Inferior parietal cortex (tissue), 1 donor: ENCODE results near the gene WNT7A.

Experiments used
- DNase-seq: peaks from one replicate; pipeline ENCODE4 v3.0.0-alpha.2; 2016; ENCODE audit errors: extremely low spot score

The WNT7A gene

GRCh38 chr3:13846238-13846637 is 33.6 kb downstream of the WNT7A start:
- no peak for DNase-seq

GRCh38 chr3:13845806-13846205 is 34.1 kb downstream of the WNT7A start:
- no peak for DNase-seq

- DNase-seq: no peak
These were observed 35.0 kb downstream of the WNT7A start for GRCh38 chr3:13844911-13845310.

DNA sequence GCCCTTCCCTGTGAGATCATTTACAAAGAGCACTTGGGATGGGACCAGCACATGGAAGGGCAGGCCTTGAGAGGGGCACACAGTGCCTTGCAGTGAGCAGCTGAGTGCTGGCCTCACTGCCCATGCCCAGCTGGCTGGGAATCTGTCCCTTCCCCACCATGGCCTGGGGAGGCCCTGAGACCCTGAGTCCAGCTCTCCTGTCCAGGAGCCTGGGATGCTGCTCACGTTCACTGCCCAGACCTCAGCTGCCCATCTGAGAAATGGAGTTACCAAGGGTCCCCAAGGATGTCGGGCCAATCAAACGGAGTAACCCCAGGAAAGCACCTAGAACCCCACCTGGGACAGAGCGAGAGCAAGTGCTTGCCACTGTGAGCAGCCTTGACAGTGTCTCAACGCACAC is 35.6 kb downstream of the WNT7A start:
- no peak for DNase-seq

- DNase-seq: no peak
These were observed 36.5 kb downstream of the WNT7A start for GRCh38 chr3:13843351-13843750.

DNA sequence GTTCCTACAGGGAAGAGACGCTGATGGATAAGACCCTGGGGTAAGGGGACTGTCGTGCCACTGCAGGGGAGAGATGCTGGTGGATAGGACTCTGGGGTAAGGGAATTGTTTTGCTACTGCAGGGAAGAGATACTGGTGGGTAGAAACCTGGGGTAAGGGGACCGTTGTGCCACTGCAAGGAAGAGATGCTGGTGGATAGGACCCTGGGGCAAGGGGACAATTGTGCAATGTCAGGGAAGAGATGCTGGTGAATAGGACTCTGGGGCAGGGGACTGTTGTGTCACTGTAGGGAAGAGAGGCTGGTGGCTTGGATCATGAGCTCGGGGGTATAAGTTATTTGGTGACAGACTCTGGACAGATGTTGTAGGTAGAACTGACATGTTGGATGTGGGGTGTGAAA is 37.6 kb downstream of the WNT7A start:
- DNase-seq: no peak

DNA sequence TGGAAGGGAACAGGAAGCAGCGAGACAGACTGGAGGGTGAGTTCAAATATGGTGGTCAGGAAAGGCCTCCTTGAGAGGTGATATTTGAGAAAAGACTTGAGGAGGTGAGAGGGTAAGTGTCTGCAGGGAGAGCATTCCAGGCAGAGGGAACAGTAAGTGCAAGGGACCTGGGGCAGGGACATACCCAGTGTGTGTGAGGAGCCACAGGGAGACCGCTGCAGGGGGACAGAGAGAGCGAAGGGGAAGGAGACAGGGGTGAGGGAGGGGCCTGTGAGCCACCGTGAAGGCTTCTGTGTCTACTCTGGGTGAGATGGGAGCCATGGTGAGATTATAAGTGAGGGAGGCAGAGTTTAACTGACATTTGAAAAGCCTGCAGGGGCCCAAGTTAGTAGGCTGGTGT is 38.0 kb downstream of the WNT7A start:
- DNase-seq: no peak

DNA sequence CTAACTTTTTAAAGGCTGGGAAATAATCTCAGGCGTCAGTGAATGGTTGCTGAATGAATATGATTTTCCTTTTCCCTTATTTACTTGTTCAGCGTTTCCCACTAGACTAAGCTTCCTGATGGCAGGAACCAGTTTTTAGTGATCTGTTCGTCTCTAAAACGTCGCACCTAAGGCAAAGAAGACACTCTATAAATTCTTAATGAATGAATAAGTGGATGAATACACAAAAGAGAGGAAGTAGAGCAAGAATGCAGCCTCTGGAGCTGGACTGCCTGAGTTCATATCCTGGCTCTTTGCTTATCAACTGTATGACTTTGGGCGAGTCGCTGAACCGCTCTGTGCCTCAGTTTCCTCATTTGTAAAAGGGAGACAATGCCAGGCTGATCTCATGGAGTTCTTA is 38.7 kb downstream of the WNT7A start:
- DNase-seq: no peak

DNA sequence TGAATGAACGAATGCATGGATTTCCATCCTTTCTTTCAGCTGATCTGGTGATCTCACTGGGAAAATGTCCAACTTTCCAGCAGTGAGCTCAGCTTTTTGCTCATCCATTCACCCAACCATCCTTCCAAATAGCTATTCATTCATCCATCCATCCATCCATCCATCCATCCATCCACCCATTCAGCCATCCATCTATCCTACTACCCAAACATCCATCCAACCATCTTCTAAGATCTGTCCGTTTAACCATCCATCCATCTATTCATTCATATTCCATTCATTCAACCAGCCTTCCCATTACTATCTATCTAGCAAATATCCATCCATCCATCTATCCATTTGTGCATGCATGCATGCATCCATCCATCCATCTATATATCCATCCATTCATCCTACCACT is 39.4 kb downstream of the WNT7A start:
- no peak for DNase-seq

GRCh38 chr3:13839726-13840340 is 40.0 kb downstream of the WNT7A start:
- DNase-seq: no peak

DNA sequence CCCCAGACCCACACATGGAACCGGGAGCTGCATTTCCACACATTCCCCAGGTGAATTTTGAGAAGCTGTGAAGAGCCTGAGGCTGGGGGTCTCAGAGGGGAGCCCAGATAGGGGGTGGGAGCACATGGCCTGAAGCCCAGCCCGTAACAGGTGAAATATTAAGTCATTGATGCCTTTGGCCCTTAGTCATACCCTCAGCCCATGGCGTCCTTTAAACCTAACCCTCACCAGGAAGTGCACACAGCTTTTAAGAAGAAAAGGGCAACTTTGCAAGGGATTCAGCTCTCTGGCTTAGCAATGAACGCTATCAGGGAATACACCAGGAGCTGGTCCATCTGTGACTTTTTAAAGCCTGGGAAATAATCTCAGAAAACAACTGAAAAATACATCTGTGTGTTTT is 40.6 kb downstream of the WNT7A start:
- DNase-seq: no peak

GRCh38 chr3:13838421-13838820 is 41.5 kb downstream of the WNT7A start:
- DNase-seq: no peak

DNA sequence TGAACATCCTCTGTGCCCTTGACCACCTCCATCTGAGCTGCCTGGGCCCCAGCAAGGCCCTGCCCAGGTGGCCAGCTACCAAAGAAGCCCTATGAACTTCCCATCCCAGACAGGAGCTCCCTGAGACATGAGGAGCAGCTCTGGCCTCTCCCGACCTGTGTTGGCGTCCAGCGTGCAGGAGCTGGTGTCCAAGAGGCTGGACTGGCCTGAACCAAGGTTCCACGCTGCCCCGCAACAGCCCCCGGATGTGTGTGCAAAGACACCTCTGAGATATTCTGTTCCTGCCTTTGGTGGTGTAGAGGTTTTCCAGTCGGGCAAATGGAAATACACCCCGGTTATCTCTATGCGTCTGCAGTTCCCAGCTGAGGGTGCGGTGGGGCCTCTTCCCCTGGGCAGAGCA is 42.1 kb downstream of the WNT7A start:
- no peak for DNase-seq

- DNase-seq: no peak
These were observed 42.9 kb downstream of the WNT7A start for GRCh38 chr3:13836658-13837587.

DNA sequence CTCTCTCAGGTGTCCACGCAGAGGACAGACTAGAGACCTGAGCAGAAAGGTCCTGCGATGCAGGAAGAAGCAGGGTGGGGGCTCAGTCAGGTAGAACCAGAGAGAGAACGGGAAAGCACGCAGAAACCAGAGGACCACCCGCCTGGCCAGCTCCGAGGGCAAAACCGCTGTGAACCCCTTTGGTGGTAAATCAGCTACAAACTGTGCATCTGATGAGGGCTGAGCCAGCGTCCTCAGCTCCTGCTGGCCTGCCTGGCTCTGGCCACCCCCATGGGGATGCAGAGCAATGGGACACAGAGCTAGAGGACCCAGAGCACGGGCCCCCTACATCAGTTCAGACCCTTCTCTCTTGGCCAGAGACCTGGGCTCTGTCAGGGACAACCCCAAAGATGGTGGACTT is 44.6 kb downstream of the WNT7A start:
- DNase-seq: no peak

GRCh38 chr3:13834258-13835035 is 45.4 kb downstream of the WNT7A start:
- no peak for DNase-seq

DNA sequence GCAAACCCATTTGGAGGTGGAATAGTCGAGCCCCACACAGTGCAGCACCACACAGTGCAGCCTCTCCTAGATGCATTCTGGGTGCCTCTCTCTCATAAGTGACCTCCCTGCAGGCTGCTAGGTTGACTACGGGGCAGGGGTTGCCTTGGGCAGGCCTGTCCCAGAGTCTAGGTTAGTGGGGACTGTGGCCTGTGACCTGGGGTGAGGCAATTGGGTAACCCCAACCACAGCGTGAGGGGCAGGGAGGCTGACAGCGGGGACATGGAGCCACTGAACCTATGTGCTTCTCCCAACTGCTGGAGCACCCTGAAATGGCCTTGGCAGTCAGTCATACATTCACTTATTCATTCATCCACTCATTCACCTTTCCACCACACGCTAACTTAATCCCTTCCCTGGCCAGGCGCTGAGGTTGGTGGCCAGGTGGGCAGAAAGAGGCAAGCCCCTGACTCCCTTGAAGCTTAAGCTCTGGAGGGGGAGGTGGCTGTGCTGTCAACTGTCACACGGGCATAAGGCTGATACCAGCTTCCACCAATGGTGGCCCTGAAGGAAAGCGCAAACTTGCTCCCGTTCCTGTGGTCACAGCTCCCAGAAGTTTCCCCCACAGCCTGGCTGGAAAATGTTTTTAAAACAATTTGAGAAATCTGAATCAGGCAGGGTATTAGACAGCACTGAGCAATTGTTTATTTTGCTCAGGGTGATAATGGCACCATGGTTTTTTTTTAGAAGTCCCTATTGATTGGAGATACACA is 46.2 kb downstream of the WNT7A start:
- DNase-seq: no peak

DNA sequence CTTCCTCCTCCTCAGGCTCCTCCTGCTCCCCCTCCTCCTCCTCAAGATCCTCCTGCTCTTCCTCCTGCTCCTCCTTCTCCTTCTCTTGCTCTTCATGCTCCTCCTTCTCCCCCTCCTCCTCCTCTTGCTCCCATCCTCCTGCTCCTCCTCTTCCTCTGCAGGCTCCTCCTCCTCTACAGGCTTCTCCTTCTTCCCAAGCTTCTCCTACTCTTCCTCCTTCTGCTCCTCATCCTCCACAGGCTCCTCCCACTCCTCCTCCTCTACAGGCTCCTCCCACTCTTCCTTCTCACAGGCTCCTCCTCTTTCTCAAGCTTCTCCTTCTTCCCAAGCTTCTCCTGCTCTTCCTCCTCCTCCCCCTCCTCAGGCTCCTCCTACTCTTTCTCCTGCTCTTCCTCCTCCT is 47.7 kb downstream of the WNT7A start:
- DNase-seq: no peak

DNA sequence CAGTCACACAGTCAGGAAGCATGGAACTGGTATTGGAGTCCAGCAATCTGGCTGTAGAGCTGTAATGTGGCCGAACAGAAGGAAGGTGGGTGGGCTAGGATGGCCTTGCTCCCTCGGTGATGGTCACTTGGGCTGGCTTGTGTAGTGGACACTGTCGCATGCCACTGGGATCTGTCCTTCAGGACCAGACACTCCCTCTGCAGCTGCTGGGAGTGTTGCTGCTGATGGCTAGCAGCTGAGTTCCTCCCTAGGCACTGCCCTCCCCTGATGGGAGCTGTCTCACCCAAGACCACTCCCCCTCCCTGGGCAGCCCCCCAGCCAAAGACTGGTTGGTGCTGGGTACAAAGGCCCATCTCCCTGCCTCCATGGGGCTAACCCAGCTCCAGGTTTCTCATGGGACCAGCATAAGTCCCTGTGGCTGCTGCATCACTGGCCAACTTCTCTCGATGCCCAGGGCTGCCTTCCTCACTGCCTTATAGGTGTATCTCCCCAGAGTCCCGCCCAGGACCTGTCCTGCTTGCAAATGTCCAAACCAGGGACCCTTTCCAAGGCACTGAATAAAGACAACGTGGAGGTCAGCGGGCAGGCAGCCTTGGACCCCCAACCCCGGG is 48.4 kb downstream of the WNT7A start:
- no peak for DNase-seq

DNA sequence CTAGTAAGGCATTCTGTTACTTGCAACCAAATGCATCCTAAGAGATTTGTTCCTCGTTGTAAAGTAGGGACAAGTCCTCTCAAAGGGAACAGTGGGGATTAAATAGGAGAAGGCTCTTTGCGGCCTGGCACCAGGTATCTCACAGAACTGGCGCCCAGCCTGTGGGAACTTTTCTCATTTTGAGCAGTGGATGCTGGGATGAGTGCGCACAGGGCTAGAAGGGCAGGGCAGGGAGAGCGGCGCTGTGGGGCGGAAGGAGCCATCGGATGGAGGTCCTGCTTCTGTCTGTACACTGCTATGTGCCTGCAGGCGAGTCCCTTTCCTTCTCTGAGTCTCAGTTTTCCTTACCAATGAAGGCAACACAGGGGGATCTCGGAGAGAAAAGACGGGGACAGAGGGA is 50.6 kb downstream of the WNT7A start:
- DNase-seq: no peak

DNA sequence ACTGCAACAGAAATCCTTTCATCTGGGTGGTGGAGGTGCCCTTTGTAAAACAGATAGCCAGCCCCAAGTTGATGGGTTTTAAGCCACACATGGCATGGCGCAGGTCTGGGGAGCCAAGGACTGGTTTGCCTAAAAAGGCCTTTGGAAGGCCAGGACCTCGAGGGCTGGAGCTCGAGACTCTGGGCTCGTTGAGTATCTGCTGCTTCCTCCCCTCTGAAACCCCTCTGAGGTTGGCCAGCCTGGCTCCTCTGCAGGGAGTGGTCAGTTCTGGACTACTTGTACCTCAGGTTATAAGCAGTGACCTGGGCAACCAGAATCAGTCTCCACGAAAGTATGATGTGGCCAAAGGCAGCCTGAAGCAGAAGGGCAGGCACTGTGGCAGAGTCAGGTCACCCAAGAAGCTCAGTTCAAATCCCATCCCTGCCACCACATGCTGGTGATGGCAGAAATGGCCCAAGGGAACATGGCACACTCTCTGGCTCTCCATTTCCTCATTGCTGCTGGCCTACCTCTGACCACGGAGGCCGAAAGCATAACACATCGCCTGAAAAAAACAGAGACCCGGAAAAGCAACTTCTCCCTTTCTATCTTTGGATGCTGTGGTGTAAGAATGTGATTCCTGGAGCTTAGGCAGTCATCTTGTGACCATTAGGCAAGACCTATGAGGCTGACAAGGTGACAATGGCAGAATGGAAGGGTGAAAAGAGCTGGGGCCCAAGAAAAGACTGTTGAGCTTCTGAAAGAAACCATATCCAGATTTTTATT is 51.2 kb downstream of the WNT7A start:
- DNase-seq: no peak
